Colonic mucosa (tissue), 4 donors: ENCODE results near the gene COPS6. TPM values are rescaled to one million over a fixed set of nuclear protein-coding genes. Genes with fewer than 3 reads are reported as not detected.
A peak's percentile ranks its signal among the peaks of the same experiment; 100 is the strongest.
"Not testable (repeated sequence)": the region's sequence is repeated elsewhere in the genome, so short reads cannot be mapped to it uniquely, and the experiment has no call there.

Experiments used
- DNase-seq: peaks from one replicate; pipeline ENCODE4 v3.0.0-alpha.2; 2020
- H3K27ac ChIP-seq: fragments of 200-600 bp; one replicate; pipeline ENCODE4 v1.8.0; 2021
- H3K27me3 ChIP-seq: fragments of 200-600 bp; one replicate; pipeline ENCODE4 v1.8.0; 2021
- H3K36me3 ChIP-seq: fragments of 200-600 bp; one replicate; pipeline ENCODE4 v1.8.0; 2021
- H3K4me1 ChIP-seq: fragments of 200-600 bp; one replicate; pipeline ENCODE4 v1.8.0; 2021; ENCODE audit warnings: mild to moderate bottlenecking
- H3K4me3 ChIP-seq: fragments of 200-600 bp; one replicate; pipeline ENCODE4 v1.8.0; 2021
- H3K9ac ChIP-seq, 2 donors: one replicate each; pipeline ENCODE4 v1.7.0; 2013; ENCODE audit warnings: control low read depth in 2 of 2, low read depth in 2 of 2, low read length in 2 of 2
- H3K9me3 ChIP-seq: fragments of 200-600 bp; one replicate; pipeline ENCODE4 v1.8.0; 2021
- CTCF ChIP-seq: fragments of 200-600 bp; IDR thresholded peaks from one replicate; pipeline ENCODE4 v1.8.0; 2022; ENCODE audit warnings: antibody characterized with exemption, mild to moderate bottlenecking
- intact Hi-C: fragments of 100-400 bp; cut with DNase I; formaldehyde crosslinking; loops from one replicate; pipeline ENCODE4 v1.14.1; 2022
- total RNA-seq, 2 donors: library from RNA; stranded (reverse); fragmentation: NEBNext Ultra II Directional in 1 of 2; extraction: Animal tissue kit (Norgen Biotek cat#: 25700) in 1 of 2; gene quantifications; one replicate each; pipeline ENCODE4 v1.2.1, GENCODE V29; 2021
- donor health status: healthy.
- donor health status: DM: no; HTN: no; CAD: no.
- donor health status: DM: no; HTN: no; CAD: no.

Gene COPS6
- total RNA-seq, 2 donors from 2014 or later: 67.3 to 110 TPM

DNA sequence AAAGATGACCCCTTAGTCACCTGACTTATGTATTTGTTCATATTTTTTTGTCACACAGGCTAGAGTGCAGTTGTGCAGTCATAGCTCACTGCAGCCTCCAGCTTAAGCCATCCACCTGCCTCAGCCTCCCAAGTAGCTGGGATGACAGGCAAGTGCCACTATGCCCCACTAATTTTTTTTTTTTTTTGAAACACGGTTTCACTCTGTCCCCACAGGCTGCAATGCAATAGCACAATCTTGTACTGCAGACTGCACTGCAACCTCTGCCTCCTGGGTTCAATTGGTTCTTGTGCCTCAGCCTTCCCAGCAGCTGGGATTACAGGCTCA is 39.8 kb downstream of the COPS6 start:
- H3K4me1 ChIP-seq: peaks cover 17% of the 10 kb centered on the region
- no peak for TF ChIP-seq CTCF

GRCh38 chr7:100130220-100130607 is 41.4 kb downstream of the COPS6 start:
- not testable (repeated sequence) for H3K36me3 ChIP-seq, H3K4me3 ChIP-seq, H3K9ac ChIP-seq, H3K27ac ChIP-seq, H3K27me3 ChIP-seq, DNase-seq, H3K9me3 ChIP-seq
- intact Hi-C loops: loop anchor here (5.0 to 10.0 kb wide), 2 partner anchors 138 to 215 kb away; no protein-coding TSS in a partner anchor
- peaks cover 12% of the 10 kb centered on the region for H3K4me1 ChIP-seq

More for the DNA sequence above, 39.8 kb downstream of the COPS6 start:
- no peaks in the 10 kb centered on the region for H3K9me3 ChIP-seq
- DNase-seq: no peak
- H3K9ac ChIP-seq: peak overlapping the region in 1 of 2 donors; percentile 81
- no peaks in the 10 kb centered on the region for H3K36me3 ChIP-seq
- no peaks in the 10 kb centered on the region for H3K27me3 ChIP-seq
- no peak overlapping the region for H3K4me3 ChIP-seq
- H3K27ac ChIP-seq: no peak overlapping the region
- intact Hi-C loops: no loop called here

DNA sequence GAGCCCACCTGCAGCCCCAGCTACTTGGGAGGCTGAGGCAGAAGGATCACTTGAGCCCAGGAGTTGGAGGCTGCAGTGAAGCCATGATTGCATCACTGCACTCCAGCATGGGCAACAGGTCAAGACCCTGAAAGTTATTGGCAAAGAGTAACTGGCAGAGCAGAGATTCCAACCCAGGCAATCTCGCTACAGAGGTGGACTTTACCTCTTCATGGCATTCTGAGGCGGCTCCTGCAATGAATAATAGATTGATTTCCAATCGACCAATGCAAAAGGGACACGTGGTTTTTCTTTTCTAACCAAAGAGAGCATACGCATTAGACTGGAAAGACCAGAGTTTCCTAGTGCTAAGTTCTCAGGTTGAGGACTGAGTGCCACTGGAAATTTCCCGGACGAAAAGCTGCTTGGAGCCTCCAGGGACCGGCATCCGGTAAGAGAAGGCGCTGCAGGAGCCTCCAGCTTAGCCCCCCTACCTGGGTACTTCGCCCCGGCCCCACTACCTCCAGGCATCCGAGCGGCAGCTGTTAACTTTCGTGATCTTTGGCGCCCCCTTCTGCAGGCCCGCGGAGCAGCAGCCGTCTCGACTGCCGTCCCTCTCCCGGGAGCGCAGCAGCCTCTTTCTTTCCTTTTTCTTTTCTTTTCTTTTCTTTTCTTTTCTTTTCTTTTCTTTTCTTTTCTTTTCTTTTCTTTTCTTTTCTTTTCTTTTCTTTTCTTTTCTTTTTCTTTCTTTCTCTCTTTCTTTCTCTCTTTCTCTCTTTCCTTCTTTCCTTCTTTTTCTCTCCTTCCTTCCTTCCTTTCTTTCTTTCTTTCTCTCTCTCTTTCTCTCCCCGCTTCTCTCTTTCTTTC is 42.1 kb downstream of the COPS6 start:
- Histone ChIP-seq H3K4me3 (peak overlapping the region; percentile 20), H3K4me1 (peaks cover 8% of the 10 kb centered on the region), H3K36me3 (no peaks in the 10 kb centered on the region), H3K9me3 (no peaks in the 10 kb centered on the region), H3K27ac (no peak overlapping the region), H3K27me3 (no peaks in the 10 kb centered on the region), H3K9ac (peak overlapping the region in 1 of 2 donors; percentile 73)
- peak; percentile 88 for TF ChIP-seq CTCF
- intact Hi-C loops: loop anchor here (5.0 to 10.0 kb wide), 2 partner anchors 139 to 214 kb away; no protein-coding TSS in a partner anchor
- DNase-seq: peak; percentile 91

DNA sequence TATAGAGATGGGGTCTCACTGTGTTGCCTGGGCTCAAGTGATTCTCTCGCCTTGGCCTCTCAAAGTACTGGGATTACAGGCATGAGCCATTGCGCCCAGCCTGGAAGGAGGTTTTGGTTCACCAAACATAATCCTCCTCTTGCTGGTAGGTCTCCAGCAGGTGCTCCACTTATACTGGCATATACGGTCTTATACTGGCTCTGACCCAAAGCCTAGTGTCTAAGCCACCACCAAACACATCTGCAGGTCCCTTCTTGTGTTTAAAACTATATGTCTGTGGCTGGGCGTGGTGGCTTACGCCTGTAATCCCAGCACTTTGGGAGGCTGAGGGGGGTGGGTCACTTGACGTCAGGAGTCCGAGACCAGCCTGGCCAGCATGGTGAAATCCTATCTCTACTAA is 43.4 kb downstream of the COPS6 start:
- intact Hi-C loops: loop anchor here (2.0 to 10.0 kb wide), 3 partner anchors 87 to 213 kb away; partner anchors contain the start of gene PVRIG
- no peak for TF ChIP-seq CTCF
- Histone ChIP-seq H3K4me3 (no peak overlapping the region), H3K36me3 (no peaks in the 10 kb centered on the region), H3K9me3 (no peaks in the 10 kb centered on the region), H3K9ac (no peak overlapping the region), H3K27me3 (no peaks in the 10 kb centered on the region), H3K27ac (no peak overlapping the region), H3K4me1 (peaks cover 8% of the 10 kb centered on the region)
- DNase-seq: no peak

- Histone ChIP-seq H3K9me3 (no peaks in the 10 kb centered on the region), H3K36me3 (no peaks in the 10 kb centered on the region), H3K27ac (no peak overlapping the region), H3K4me1 (peaks cover 8% of the 10 kb centered on the region), H3K27me3 (no peaks in the 10 kb centered on the region), H3K9ac (no peak overlapping the region), H3K4me3 (no peak overlapping the region)
- intact Hi-C loops: loop anchor here (2.0 to 10.0 kb wide), 3 partner anchors 86 to 212 kb away; partner anchors contain the start of gene PVRIG
- DNase-seq: peak; percentile 79
- peak; percentile 91 for TF ChIP-seq CTCF
Observed at GRCh38 chr7:100132697-100133151, 44.0 kb downstream of the COPS6 start.
